Pulmonary artery endothelial cell (primary cell): ENCODE results near the gene KMT2C. TPM values are rescaled to one million over a fixed set of nuclear protein-coding genes. Genes with fewer than 3 reads are reported as not detected.
"Not testable (repeated sequence)": the region's sequence is repeated elsewhere in the genome, so short reads cannot be mapped to it uniquely, and the experiment has no call there.

Source experiments
- DNase-seq: peaks from one replicate; pipeline ENCODE4 v3.0.0-alpha.2; 2011; ENCODE audit warnings: low read depth, low spot score
- total RNA-seq: library from RNA; depleted of rRNA; stranded (reverse); fragments of >200 nt; gene quantifications from 2 replicates; pipeline ENCODE4 v1.2.3, GENCODE V29; 2014

KMT2C gene
- total RNA-seq, 1 donor from 2014 or later, result 22.4 TPM

DNA sequence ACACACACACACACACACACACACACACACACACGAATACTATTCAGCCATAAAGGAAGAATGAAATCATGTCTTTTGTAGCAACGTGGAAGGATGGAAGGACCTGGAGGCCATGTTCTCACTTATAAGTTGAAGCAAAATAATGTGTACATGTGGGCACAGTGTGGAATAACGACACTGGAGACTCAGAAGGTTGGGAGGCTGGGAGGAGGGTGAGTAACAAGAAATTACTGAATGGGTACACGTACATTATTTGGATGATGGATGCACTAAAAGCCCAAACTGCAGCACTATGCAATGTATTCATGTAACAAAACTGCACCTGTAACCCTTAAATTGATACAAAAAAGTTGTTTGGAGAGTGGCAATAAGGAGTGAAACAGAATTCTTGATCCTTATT is 32.1 kb downstream of the KMT2C start:
- no peak for DNase-seq

DNA sequence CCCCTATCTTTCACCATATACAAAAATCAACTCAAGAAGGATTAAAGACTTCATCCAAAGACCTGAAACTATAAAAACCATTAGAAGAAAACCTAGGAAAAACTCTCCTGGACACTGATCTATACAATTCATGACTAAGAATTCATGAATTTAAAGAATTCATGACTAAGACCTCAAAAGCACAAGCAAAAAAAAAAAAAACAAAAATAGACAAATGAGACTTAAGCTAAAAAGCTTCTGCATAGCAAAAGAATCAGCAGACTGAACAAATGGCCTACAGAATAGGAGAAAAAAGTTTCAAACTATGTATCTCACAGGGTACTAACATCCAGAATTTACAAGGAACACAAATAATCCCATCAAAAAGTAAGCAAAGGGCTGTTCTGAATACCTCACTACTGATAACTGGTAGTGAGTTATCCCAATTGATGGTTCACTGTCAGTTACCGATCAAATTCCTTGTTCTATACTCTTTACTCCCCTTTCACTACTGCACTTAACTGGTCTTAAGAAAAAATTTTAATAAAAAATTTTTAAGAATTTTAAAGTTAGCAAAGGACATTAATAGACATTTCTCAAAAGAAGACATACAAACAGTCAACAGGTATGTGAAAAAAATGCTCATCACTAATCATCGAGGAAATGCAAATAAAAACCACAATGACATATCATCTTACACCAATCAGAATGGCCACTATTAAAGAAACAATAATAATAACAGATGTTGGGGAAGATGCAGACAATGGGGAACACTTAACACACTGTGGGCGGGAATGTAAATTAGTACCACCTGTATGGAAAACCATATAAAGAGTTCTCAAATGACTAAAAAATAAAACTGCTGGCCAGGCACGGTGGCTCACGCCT is 33.2 kb downstream of the KMT2C start:
- DNase-seq, result no peak

DNA sequence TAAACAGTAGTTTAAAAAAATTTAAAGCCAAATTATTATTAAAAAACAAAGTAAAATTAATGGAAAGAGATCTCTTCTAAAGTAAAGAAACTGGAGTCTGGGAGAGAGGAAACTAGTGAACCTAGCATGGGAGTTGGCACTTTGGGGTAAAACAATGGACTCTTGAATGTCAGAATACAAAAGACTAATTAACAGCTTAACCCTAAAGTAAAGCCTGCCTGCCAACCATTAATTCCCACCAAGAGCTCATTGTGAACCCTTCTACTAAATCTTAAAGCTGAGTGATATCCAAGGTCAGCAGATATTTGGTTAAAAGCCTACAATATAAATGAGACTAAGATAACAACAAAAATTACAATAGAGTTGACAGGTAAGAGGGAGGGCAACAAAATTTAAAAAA is 36.5 kb downstream of the KMT2C start:
- no peak for DNase-seq

DNA sequence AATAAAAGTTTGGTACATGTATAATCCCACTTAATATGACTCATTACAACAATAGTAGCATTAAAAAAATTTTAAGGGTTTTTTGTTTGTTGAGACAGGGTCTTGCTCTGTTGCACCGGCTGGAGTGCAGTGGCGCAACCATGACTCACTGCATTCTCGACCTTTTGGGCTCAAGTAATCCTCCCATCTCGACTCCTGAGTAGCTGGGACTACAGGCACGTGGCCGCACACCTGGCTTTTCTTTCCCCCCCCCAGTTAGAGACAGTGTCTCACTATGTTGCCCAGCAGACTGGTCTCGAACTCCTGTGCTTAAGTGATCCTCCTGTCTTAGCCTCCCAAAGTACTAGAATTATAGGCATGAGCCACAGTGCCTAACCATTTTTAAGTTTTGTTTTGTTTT is 40.7 kb downstream of the KMT2C start:
- no peak for DNase-seq

DNA sequence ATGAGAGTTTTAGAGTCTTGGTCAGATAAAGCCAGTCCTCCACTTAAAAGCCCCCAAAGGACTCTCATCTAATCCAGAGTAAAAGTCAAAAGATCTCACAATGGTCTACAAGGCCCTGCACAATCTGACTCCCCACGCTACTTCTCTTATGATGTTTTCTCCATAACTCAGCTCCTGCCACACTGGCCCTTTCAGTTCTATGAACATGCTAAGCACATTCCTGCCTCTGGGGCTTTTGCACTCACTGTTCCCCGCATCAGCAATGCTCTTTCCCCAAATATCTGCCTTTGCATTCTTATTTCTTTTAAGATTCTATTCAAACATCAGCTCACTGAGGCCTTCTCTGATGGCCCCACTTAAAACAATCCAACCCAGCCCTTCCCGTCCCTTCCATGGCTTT is 41.6 kb downstream of the KMT2C start:
- not testable (repeated sequence) for DNase-seq

DNA sequence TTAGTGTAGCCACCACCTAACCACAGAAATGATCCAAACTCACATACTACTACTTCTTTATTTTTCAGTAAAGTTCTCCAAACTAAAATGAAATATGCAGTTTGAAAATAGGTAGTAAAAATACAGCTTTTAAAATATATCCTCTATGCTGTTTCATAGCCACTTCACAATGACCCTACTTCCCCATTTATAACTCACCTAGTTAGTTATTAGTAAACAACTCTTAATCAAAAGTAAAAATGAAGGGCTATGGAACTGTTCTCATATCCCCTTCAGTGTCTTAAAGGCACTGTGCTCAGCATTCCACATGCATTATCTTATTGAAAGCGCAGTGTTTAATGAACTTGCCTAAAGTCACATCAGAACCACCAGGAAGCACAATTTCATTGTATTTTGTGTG is 43.5 kb downstream of the KMT2C start:
- DNase-seq, result no peak

DNA sequence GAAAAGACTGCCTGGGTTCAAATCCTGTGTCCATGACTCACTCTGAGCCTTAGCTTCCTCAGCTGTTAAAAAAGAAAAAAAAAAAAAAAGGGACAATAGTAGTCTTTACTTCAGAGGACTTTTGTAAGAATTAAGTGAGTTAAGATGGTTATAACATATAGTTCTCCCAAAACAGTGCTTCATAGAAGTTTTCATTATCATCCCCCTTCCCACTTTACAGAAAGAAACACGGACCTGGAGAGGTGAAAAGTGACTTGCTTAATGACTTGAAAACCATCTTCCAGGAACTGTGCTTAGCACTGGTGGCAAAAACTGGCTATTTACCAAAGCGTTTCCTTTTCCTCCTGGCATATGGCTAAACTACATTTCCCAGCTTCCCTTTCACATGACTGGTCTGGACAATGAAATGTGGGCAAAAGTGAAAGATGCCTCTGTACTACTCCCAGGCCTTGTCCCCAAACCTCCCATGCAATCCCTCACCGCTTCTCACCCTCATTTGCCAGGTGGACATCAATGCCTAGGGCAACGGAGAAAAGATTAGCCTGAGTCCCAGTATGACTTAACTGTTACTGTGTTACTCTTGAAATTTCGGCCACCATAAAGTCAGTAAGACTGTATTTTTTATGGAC is 49.6 kb downstream of the KMT2C start:
- not testable (repeated sequence) for DNase-seq

DNA sequence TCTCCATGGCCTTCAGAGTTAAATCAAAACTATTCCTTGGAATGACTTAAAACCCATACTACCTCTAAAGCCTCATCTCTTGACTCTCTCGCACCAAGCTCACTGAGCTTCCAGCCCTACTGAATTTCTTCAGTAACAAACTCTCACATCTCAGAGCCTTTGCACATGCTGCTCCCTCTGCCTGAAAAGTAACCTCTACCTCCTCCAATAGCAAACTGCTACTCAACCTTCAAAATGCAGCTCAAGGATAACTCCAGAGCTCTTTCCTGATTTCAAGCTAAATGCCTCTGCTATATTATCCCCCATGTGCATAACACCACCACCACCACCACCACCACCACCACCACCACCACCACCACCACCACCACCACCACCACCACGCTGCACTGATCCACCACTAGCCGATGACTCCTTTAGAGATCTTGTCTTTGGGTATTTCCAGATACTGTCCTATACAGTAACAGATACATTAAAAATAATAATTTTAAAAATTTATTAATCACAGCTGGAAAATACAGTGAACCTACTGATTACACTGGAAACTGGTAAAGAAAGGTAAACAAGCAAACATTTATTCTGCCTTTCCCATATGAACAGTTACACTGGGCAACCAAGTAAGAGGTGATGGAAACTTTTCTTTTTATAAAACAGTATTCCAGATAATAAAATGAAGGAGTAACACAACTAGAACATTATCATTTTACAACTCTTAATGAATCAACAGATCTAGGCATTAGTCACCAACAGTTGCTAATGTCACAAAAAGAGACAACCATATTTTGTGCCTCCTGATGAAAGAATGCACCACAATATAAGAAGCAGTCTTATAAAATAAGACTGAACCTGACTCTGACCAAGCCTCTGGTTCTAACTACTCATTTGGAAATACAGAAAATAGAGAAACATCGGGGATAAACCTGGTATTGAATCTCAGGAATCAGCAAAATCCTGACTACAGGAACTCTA is 51.3 kb downstream of the KMT2C start:
- not testable (repeated sequence) for DNase-seq

DNA sequence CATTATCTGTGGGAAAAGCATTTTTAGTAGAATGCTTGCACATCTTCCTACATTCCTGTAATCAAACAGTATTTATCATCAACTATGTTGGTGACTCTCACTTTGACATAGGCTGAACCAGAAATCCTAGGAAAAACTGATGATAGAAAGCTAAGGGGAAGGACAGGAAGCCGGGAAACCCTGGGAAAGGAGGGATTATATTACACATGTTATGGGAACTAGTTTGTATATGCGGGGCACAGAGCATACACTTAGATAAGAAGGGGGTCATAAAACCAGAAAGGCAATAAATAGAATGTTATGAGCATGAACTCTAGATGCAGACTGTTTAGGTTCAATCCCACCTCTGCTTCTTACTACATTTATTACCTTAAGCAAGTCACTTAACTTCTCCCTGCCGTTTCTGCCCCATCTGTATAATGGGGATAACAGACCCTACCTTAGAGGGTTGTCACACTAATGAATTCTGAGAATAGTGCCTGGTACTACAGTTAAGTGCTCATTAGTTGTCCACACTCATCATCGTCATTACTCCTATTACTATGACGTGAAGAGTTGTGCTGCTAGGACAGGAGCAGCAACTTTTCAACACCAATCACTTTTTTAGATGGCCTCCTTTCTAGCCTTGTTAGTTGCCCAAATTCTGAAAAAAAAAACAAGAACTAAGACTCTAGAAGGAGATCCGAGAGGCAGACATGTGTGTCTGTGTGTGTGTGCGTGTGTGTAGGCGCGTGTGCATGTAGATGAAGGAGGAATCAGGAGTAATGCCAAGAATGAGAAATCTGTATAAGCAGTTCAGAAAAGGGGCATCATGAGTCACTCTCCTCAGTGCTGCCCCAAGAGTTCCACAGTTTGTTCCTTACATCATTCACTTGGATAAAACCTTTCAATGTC is 52.2 kb downstream of the KMT2C start:
- no peak for DNase-seq

DNA sequence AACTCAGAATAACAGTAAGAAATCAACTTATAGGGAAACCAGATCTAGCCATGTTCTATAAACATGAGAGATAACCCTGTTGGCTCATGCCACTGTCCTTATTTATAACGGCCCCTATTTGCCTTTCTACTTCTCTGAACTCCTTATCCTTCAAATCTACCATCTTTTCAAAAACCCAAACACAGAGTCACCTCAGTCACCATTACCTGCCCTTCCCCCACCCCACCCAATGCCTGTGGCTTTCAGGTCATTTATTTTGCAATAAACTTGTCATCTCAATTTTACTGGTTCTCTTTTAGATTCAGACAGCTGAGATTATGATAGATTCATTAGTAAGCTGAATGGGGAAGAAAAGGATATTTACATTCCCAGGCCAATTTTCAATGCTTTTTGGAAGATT is 53.6 kb downstream of the KMT2C start:
- no peak for DNase-seq

DNA sequence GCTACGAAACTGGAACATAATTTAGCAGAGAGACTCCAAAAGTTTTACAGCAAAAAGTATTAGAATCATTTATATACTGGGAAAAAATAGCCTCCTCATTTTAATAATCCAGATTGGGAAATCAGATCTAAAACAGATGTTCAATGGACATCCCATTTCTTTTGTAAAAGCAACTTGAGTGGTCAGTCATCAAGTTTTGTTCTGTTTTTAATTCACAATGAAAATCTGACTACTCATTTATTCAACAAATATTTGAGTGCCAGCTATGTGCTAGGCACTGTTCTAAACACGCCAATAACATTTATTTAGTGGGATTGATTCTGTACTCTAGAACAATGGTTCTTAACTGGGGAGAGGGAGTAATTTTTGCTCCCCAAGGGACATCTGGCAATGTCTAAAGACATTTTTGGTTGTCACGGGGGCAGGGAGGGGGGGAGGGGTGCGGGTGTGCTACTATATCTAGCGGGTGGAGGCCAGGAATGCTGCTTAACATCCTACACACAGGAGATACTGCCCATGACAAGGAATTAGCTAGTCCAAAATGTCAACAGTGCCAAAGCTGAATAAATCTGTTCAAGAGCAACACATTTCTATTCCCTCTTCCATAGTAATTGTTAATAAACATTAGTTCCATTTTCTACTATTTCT is 54.7 kb downstream of the KMT2C start:
- DNase-seq, result not testable (repeated sequence)

DNA sequence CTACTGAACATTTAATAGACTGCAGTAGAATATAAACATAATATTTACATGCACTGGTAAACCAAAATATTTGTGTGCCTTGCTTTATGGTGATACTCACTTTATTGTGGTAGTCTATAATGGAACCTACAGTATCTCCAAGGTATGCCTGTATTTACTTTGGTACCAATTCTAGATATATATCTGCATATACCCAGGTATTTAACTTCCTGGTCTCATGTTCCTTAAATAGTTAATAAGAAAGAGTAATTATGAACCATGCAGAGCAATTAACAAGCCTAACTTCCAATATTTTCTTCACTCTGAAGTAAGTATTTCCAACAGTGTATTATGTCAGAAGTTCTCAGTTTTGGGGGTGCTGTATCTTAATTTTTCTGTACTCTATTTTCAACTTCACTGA is 57.3 kb downstream of the KMT2C start:
- not testable (repeated sequence) for DNase-seq

DNA sequence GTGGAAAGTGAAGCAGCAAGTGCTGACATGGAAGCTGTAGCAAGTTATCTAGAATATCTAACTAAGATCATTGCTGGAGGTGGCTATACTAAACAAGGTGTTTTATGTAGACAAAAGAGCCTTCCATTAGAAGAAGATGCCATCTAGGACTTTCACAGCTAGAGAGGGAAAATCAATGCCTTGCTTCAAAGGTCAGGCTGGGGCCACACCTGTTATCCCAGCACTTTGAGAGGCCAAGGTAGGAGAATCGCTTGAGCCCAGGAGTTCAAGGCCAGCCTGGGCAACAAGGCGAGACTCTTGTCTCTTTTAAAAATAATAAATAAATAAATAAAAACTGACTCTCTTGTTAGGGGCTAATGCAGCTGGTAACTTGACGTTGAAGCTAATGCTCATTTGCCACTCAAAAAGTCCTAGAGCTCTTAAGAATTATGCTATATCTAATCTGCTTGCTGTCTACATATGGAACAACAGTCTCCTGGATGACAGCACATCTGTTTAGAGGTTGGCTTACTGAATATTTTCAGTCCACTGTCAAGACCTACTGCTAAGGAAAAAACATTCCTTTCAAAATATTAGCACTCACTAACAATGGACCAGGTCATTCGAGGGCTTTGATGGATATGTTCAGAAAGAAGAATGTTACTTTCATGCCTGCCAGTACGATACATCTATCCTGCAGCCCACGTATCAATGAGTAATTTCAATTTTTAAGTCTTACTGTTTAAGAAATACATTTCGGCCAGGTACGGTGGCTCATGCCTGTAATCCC is 58.9 kb downstream of the KMT2C start:
- not testable (repeated sequence) for DNase-seq

DNA sequence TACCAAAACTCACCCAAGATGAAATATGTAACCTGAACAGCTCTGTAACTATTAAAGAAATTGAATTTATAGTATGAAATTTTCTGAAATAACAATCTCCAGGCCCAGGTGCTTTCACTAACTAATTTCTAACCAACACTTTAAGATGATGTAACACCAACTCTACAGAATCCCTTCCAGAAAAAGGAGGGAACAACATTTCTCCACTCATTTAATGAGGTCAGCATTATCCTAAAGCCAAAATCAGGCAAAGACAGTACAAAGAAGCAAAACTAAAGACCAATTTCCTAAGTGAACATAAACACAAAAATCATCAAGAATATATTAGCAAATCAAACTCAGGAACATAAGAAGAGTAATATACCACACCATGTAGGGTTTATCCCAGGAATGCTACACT is 65.5 kb downstream of the KMT2C start:
- DNase-seq, result no peak

DNA sequence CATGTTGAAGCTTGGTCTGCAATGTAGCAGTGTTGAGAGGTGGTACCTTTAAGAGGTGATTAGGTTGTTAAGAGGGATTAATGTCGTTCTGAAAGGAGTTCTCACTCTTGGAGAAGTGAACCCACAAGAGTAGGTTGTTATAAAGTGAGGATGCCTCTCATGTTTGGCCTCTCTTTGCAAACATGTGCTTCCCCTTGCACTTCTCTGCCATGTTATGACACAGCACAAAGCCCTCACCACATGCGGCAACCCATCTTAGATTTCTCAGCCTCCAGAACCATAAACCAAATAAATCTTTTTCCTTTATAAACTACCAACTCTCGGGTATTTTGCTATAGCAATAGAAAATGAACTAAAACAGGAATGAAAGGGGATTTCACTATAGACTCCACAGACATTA is 66.3 kb downstream of the KMT2C start:
- no peak for DNase-seq

DNA sequence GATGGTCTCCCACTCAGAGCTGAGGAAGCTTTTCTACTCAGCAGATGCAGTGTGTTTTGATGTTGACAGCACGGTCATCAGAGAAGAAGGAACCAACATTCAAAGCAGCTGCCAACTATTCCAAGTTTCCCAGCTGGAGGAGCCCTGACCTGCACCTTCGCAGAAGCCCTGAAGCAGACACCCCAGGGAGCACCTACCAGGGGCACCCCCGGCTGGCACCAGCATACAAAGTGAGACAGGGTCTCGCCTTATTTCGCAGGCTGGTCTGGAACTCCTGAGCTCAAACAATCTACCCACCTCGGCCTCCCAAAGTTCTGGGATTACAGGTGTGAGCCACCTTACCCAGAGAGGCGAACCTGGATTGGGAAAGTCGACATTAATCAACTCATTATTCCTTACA is 68.6 kb downstream of the KMT2C start:
- no peak for DNase-seq

DNA sequence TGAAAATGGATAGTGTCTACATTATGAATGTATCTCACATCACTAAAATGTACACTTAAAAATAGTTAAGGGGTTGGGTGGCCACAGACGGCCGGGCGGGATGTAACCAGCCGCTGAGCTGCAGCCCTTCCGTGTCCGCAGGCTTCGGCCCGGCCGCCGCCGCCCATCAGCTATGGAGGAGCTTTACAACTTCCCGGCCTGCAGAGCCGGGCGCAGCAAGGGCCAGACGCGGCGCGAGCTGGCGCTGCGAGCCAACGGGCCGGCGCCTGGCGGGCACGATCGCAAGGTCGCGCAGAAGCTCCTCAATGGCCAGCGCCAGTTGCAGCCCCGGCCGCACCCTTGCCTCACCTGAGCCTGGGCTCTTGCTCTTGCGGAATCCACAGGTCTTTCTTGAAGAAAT is 69.1 kb downstream of the KMT2C start:
- no peak for DNase-seq

DNA sequence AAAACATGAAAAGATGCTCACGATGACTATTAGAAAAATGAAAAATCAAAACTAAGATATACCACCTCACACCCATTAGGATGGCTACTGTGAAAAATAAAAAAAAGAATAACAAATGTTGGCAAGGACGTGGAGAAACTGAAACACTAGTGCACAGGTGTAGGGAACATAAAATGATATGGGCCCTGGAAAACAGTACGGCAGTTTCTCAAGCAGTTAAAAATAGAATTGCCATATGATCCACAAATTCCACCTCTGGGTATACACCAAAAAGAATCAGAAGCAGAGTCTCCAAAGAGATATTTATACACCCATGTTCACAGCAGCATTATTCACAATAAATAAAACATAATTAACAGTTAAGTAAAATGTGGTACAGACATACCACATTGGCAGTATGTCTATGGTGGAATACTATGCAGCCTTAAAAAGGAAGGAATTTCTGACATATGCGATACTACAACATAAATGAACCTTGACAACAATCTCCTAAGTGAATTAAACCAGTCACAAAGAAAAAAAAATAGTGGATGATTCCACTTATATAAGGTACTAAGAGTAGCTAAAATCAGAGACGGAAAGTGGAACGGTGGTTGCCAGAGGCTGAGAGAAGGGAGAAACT is 69.7 kb downstream of the KMT2C start:
- no peak for DNase-seq

DNA sequence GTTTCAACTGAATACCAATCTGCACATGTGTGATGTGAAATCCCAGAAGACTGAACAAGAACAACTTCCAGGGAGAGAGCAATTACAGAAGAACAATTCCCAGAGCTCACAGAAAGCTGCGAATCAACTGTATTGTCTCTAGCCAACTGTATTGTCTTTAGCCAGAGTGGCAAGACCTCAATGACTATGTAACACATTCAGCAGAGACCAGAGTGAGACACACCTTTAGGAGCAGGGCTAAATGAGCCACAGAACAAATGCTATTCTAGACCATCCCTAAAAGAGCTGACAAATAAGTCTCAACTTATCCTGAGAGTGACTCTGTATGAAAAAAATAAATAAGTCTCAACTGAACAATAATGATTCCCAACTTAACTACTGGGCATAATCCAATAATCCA is 72.0 kb downstream of the KMT2C start:
- no peak for DNase-seq
